Neural cell (in vitro differentiated cells): ENCODE measurements around the gene TRAPPC6A. TPM values are rescaled to one million over a fixed set of nuclear protein-coding genes. Genes with fewer than 3 reads are reported as not detected.
A peak's percentile ranks its signal among the peaks of the same experiment; 100 is the strongest.

Experiments used
- H2AFZ ChIP-seq: fragments of 200-600, 300-800 bp; sonication (generic), shearing (Covaris generic); 2 replicates; pipeline ENCODE4 v1.6.0; 2014; ENCODE audit warnings: low read depth, mild to moderate bottlenecking, antibody characterized with exemption, low read length, moderate library complexity
- H3F3A ChIP-seq: fragments of 200-600 bp; shearing (Covaris generic); 2 replicates; pipeline ENCODE4 v1.6.1; 2016; ENCODE audit warnings: mild to moderate bottlenecking, moderate library complexity, mixed read lengths, antibody characterized with exemption, low read length; ENCODE audit not compliant: insufficient read depth, poor library complexity, severe bottlenecking
- H3K27ac ChIP-seq: fragments of 200-600, 300-800 bp; sonication (generic), shearing (Covaris generic); 2 replicates; pipeline ENCODE4 v1.5.1; 2014; ENCODE audit warnings: mild to moderate bottlenecking, low read length, moderate library complexity
- H3K27me3 ChIP-seq: fragments of 300-800, 200-600 bp; sonication (generic), shearing (Covaris generic); 2 replicates; pipeline ENCODE4 v1.6.0; 2014; ENCODE audit warnings: mild to moderate bottlenecking, low read depth, low read length, moderate library complexity; ENCODE audit not compliant: insufficient read depth
- H3K36me3 ChIP-seq: fragments of 300-800, 200-600 bp; sonication (generic), shearing (Covaris generic); 2 replicates; pipeline ENCODE4 v1.5.1; 2014; ENCODE audit warnings: mild to moderate bottlenecking, antibody characterized with exemption, low read length, moderate library complexity; ENCODE audit not compliant: insufficient read depth
- H3K4me2 ChIP-seq: fragments of 300-800, 200-600 bp; sonication (generic), shearing (Covaris generic); 2 replicates; pipeline ENCODE4 v1.6.0; 2014; ENCODE audit warnings: mild to moderate bottlenecking, low read length
- H3K4me3 ChIP-seq: fragments of 300-800, 200-600 bp; sonication (generic), shearing (Covaris generic); 2 replicates; pipeline ENCODE4 v1.5.1; 2014; ENCODE audit warnings: mild to moderate bottlenecking, low read length, moderate library complexity
- H3K79me2 ChIP-seq: fragments of 200-600 bp; shearing (Covaris generic); replicated peaks from 2 replicates; pipeline ENCODE4 v1.6.0; 2014; ENCODE audit warnings: mild to moderate bottlenecking, low read length, moderate library complexity; ENCODE audit not compliant: insufficient read depth
- H3K9ac ChIP-seq: fragments of 300-800, 200-600 bp; sonication (generic), shearing (Covaris generic); 2 replicates; pipeline ENCODE4 v1.6.1; 2016; ENCODE audit warnings: mild to moderate bottlenecking, low read length, mixed read lengths
- H3K9me2 ChIP-seq: fragments of 200-600 bp; shearing (Covaris generic); 2 replicates; pipeline ENCODE4 v1.6.1; 2016; ENCODE audit warnings: mild to moderate bottlenecking, low read length, mixed read lengths; ENCODE audit not compliant: insufficient read depth
- H3K9me3 ChIP-seq: fragments of 200-600, 300-800 bp; sonication (generic), shearing (Covaris generic); 2 replicates; pipeline ENCODE4 v1.6.1; 2016; ENCODE audit warnings: mild to moderate bottlenecking, mixed run types, low read length, moderate library complexity, mixed read lengths
- H4K20me1 ChIP-seq: fragments of 200-600 bp; shearing (Covaris generic); 2 replicates; pipeline ENCODE4 v1.6.1; 2016; ENCODE audit warnings: mild to moderate bottlenecking, mixed run types; ENCODE audit not compliant: insufficient read depth
- EZH2 ChIP-seq: fragments of 200-600, 300-800 bp; shearing (Covaris generic), sonication (generic); IDR thresholded peaks from 2 replicates; pipeline ENCODE4 v1.6.1; 2014; ENCODE audit warnings: antibody characterized with exemption, low read length, borderline replicate concordance, mild to moderate bottlenecking; ENCODE audit not compliant: insufficient read depth, poor library complexity, severe bottlenecking
- MXI1 ChIP-seq: fragments of 450-650 bp; conservative IDR thresholded peaks from 2 replicates; pipeline ENCODE4 v1.6.1; 2014; ENCODE audit warnings: antibody characterized with exemption, mild to moderate bottlenecking; ENCODE audit not compliant: poor library complexity, severe bottlenecking
- POLR2AphosphoS5 ChIP-seq: IDR thresholded peaks from 2 replicates; pipeline ENCODE4 v1.6.1; 2012
- RAD21 ChIP-seq: fragments of 450-650 bp; conservative IDR thresholded peaks from 2 replicates; pipeline ENCODE4 v1.6.1; 2014; ENCODE audit warnings: antibody characterized with exemption, mild to moderate bottlenecking, moderate library complexity
- SMC3 ChIP-seq: fragments of 450-650 bp; conservative IDR thresholded peaks from 2 replicates; pipeline ENCODE4 v1.6.1; 2014; ENCODE audit warnings: antibody characterized with exemption, mild to moderate bottlenecking, moderate library complexity; ENCODE audit not compliant: poor library complexity
- TAF1 ChIP-seq: IDR thresholded peaks from 2 replicates; pipeline ENCODE4 v1.6.1; 2012; ENCODE audit warnings: low read depth
- polyA plus RNA-seq: library from polyadenylated mRNA; depleted of rRNA; stranded (reverse); fragments of >200 nt; gene quantifications from 2 replicates; pipeline ENCODE4 v1.2.3, GENCODE V29; 2014
- TF ChIP-seq, protein P1 (sequence below): IDR thresholded peaks from 2 replicates; pipeline ENCODE4 v1.6.1; 2012; ENCODE audit warnings: borderline replicate concordance
- TF ChIP-seq, protein P2 (sequence below): fragments of 450-650 bp; IDR thresholded peaks from 2 replicates; pipeline ENCODE4 v1.5.1; 2014; ENCODE audit warnings: antibody characterized with exemption, mild to moderate bottlenecking, moderate library complexity; ENCODE audit not compliant: poor library complexity, severe bottlenecking

TRAPPC6A gene
- polyA plus RNA-seq, 1 donor from 2014 or later: 48.5 TPM

DNA sequence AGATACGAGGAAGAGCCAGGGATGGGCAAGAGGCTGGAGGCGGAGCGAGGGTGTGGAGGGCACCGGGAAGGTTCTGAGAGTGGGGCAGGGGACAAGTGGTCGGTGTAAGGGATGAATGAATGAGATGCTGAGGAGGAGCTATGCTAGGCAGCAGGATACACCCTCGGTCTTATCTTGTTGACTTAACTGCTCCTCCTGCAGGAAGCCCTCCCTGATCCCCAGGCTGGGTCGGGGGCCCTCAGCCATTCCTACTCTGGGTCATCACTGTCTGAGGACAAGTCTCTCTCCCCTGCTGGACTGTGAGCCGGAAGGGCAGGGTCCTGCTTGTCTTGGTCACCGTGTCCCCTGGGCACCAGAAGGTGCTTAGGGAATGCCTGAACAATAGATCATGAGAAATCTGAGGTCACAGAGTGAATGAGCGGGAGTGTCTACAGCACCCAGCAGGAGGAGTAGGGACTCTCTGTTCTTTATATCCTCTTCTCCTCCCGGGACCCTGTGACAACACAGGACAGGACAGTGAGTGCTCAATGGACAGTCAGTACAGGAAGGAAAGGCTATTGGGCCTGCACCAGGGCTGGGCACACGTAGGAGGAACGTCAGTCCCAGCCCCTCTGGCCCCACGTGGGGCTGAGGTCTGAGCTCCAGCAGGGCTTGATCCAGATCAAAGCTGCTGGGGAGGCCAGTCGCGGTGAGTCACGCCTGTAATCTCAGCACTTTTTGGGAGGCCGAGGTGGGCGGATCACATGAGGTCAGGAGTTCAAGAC is 23.8 kb downstream of the TRAPPC6A start:
- no peak overlapping the region for H2AFZ ChIP-seq
- TF ChIP-seq POLR2AphosphoS5: peak; percentile 7
- TF ChIP-seq RAD21: no peak

DNA sequence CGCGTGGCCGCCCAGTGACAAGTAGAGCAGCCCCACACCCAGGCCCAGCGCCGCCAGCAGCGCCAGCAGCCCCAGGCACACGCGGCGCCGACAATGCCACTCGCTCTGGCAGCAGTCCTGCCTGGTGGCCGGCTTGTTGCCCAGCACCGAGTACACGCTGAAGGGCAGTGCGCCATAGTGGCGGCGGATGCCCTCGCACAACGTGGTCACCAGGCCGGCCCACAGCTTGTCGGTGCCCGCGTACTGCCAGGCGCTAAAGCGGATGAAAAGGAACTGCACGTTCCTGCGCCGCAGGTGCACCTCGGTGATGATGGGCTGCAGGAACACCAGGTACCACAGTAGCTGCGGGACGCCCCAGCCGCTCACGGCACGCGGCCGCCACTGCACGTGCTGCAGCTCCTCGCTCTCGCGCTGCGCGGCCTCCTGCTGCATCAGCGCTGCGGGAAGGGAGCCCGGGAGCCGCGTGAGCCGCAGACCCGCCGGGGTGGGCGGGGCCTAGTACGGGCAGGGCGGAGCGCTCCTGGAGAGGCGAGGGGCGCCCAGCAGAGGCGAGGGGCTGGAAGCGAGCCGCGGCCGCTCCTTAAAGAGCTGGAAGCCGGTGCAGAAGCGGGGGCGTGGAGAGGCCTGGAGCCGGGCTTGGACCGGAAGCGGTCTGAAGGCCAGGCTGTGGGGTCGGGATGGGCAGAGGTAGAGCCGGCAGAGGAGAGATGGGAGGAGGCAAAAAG is 24.5 kb downstream of the TRAPPC6A start:
- peak overlapping the region; percentile 58 for H3K4me3 ChIP-seq
- peak overlapping the region; percentile 31 for H3K9ac ChIP-seq
- no peaks in the 10 kb centered on the region for H4K20me1 ChIP-seq
- no peaks in the 10 kb centered on the region for H3K9me3 ChIP-seq
- H3K79me2 ChIP-seq: no peaks in the 10 kb centered on the region
- H3K36me3 ChIP-seq: no peaks in the 10 kb centered on the region
- H3K9me2 ChIP-seq: no peaks in the 10 kb centered on the region
- TF ChIP-seq EZH2 (no peak), MXI1 (peak; percentile 78), SMC3 (no peak), RAD21 (no peak), TAF1 (no peak)
- TF ChIP-seq, protein P1, sequence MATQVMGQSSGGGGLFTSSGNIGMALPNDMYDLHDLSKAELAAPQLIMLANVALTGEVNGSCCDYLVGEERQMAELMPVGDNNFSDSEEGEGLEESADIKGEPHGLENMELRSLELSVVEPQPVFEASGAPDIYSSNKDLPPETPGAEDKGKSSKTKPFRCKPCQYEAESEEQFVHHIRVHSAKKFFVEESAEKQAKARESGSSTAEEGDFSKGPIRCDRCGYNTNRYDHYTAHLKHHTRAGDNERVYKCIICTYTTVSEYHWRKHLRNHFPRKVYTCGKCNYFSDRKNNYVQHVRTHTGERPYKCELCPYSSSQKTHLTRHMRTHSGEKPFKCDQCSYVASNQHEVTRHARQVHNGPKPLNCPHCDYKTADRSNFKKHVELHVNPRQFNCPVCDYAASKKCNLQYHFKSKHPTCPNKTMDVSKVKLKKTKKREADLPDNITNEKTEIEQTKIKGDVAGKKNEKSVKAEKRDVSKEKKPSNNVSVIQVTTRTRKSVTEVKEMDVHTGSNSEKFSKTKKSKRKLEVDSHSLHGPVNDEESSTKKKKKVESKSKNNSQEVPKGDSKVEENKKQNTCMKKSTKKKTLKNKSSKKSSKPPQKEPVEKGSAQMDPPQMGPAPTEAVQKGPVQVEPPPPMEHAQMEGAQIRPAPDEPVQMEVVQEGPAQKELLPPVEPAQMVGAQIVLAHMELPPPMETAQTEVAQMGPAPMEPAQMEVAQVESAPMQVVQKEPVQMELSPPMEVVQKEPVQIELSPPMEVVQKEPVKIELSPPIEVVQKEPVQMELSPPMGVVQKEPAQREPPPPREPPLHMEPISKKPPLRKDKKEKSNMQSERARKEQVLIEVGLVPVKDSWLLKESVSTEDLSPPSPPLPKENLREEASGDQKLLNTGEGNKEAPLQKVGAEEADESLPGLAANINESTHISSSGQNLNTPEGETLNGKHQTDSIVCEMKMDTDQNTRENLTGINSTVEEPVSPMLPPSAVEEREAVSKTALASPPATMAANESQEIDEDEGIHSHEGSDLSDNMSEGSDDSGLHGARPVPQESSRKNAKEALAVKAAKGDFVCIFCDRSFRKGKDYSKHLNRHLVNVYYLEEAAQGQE: no peak
- TF ChIP-seq, protein P2, sequence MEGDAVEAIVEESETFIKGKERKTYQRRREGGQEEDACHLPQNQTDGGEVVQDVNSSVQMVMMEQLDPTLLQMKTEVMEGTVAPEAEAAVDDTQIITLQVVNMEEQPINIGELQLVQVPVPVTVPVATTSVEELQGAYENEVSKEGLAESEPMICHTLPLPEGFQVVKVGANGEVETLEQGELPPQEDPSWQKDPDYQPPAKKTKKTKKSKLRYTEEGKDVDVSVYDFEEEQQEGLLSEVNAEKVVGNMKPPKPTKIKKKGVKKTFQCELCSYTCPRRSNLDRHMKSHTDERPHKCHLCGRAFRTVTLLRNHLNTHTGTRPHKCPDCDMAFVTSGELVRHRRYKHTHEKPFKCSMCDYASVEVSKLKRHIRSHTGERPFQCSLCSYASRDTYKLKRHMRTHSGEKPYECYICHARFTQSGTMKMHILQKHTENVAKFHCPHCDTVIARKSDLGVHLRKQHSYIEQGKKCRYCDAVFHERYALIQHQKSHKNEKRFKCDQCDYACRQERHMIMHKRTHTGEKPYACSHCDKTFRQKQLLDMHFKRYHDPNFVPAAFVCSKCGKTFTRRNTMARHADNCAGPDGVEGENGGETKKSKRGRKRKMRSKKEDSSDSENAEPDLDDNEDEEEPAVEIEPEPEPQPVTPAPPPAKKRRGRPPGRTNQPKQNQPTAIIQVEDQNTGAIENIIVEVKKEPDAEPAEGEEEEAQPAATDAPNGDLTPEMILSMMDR: no peak
- H3K4me2 ChIP-seq: no peak overlapping the region
- no peak overlapping the region for H2AFZ ChIP-seq
- no peaks in the 10 kb centered on the region for H3F3A ChIP-seq
- peaks cover 24% of the 10 kb centered on the region for H3K27me3 ChIP-seq
- H3K27ac ChIP-seq: no peak overlapping the region

More for the DNA sequence above, 23.8 kb downstream of the TRAPPC6A start:
- Histone ChIP-seq H3K9me3 (no peaks in the 10 kb centered on the region), H3F3A (no peaks in the 10 kb centered on the region), H3K9me2 (no peaks in the 10 kb centered on the region), H3K36me3 (no peaks in the 10 kb centered on the region), H3K4me3 (peak overlapping the region; percentile 58), H3K27ac (no peak overlapping the region), H3K4me2 (no peak overlapping the region), H3K9ac (peak overlapping the region; percentile 31), H3K27me3 (peaks cover 24% of the 10 kb centered on the region), H3K79me2 (no peaks in the 10 kb centered on the region), H4K20me1 (no peaks in the 10 kb centered on the region)
